Measurements from ENCODE around the gene RASA2.
"Not testable (repeated sequence)": the region's sequence is repeated elsewhere in the genome, so short reads cannot be mapped to it uniquely, and the experiment has no call there.

RASA2 gene

DNA sequence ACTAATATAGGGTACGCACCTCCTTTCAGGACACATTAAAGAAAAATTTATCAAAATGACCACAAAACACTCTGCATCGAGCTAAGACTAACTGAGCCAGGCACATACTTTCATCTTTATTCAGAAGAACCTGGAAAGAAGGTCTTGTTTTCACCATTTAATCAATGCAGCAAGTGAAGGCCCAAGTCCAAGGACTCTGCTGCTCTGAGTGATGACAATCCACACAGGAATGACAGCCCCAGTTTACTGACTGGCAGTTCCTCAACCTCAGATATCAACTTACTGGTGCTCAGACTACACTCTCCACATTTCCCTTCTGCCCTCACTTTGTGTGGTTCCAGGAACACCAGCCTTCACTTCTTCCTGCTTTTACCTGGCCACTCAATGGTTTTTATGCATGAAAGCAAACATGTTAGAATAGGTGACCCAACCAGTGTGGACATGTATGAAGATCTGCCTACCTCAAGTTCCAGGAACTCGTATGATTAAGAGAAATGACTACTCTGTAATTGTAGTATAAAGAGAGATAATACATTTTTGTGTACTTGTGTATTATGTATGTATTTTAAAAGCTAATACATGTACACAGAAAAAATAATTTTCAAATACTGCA lies 29.1 kb upstream of the RASA2 start:
- DNase-seq: no peak

DNA sequence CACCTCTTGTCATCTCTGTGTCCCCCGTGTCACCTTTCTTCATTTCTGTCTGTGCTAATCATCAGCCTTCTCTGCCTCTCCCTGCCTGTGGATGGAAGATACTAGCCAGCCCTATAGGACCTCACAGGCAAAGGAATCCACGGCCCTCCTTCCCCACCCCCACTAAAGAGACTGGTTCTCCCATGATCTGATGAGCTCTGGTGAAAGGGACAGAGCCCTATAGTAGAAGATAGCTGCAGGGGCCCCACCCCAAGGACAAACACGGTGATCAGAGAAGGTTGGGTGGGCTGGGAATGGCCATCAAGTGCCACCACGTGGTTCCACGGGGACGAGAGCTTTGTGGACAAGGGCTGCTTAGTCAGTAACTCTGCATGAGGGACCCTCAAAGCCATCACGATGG lies 27.8 kb upstream of the RASA2 start:
- no peak for DNase-seq

DNA sequence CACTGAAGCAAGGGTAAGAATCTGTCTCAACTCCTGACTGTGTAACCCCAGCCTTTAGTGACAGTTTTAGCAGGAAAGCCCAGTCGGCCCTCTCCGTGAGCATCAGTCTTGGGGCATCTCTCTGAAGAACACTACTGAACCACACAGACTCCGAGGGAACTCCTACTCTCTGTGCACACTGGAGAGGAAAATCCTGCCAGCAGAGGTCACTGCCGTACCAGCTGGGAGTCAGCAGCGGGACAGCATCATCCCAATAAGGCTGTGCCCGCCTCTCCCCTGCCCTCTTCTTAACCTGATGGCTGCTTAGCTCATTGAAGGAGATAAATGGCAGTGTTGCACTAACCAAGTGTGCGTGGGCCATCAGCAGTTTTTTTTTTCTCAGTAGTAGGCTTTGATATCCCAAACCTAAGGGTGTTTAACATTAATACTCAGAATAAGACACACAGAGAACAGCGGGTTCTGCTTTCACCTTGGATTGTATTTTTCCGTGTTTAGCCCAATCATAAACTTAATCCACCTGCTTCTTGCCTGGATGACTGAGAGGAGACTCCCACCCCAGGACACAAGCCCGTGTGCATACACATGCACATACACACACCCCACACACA lies 26.6 kb upstream of the RASA2 start:
- peak; percentile 73 for DNase-seq

DNA sequence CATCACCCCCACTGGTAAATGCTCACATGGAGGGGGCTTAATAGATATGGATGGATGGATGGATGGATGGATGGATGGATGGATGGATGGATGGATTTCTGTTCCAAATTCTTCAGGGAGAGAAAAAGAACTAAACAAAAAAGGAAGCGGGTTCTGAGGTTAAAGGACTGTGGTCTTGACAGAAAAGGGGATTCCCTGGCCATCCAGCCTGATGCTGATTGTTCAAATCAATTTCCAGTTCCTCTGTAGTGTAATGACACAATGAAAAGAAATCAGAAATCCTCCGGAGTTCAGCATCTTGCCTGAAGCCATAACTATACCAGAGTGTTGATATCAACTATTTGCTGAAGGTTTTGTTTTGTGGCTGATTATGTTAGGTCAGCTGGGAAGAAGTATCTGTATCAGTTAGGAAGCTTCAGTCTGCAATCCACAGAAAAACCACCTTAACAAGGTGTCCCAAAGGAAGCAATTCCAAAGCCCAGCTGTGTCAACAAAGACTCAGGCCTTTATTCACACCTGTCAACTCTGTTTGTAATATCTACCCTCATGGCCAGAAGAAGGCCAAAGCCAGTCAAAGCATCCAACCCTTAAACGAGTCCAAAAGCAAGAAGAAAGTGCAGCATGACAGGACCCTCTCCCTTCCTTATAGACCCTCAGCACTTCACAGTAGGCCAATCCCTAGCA lies 24.5 kb upstream of the RASA2 start:
- DNase-seq: no peak

DNA sequence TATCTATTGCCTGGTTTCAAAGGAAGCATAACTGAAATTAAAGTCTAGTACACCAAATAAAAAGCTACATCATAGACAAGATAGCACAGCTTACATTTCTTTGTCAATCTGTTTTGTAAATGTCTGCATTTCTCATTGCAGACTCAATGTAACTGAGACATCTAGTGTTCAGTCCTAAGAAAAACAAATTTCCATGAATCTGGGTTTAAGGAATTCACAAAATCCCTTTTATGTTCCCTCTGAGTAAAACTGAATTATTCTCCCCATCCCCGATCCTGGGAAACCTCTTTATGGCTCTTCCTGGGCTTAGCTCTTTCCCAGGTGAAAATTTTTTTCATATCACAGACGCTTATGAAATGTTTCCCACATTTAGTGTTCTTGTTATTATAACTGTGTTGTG lies 21.6 kb upstream of the RASA2 start:
- DNase-seq: no peak

DNA sequence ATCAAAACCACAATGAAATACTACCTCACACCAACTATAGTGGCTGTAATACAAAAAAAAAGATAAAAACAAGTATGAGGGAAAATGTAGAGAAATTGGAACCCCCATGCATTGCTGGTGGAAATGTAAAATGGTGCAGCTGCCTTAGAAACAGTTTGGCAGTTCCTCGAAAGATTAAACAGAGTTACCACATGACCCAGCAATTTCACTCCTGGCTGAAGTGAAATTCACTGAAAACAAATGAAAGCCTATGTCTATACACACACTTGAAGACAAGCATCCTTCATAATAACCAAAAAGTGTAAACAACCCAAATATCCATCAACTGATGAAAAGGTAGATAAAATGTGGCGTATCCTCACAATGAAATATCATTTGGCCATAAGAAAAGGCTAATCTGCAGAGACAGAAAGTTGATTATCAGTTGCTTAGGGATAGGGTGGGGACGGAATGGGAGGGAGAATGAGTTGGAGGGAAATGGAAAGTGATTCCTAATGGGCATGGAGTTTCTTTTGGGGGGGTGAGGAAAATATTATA lies 20.1 kb upstream of the RASA2 start:
- DNase-seq: no peak

DNA sequence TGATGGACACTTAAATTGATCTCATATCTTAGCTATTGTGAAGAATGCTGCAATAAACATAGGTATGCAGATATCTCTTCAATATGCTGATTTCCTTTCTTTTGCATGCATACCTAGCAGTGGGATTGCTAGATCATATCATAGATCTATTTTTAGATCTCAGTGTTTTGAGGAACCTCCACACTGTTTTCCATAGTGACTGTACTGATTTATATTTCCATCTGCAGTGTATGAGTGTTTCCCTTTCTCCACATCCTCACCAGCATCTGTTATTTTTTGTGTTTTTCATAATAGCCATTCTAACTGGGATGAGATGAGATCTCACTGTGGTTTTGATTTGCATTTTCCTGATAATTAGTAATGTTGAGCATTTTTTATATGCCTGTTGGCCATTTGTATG lies 17.1 kb upstream of the RASA2 start:
- DNase-seq: no peak

DNA sequence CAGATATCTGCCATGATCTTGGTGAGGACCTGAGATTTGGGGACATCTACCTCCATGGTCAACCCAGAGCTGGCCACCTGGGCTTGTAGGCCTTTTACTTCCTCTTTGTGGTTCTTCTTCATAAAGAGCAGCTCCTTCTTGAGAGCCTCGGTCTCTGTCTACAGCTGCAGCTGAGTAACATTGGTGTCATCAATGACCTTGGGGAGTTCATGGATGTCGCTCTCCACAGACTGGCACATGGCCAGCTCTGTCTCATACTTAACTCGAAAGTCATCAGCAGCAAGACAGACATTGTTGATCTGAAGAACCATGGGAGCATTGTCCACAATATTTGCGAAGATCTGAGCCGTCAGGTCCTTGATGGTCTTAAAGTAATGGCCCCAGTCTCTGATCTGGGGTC lies 15.7 kb upstream of the RASA2 start:
- DNase-seq: no peak

DNA sequence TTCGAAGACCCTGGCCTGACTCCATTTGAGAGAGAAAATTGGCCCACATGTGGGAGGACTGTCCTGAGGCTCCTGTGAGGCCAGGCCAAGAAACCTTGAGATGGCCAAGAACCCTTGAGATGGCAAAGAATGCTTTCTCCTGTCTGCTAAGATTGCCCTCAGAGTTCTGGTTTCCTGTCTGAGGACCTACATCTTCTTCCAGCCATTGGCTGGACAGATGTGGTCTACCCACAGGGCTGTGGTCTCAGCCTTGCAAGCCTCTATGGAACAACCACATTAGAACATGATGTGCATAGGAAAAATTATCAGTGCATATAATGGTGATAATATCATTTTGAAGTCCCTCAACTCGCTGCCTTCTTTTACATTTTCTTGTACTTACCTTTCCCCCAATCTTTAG lies 10.8 kb upstream of the RASA2 start:
- peak; percentile 45 for DNase-seq

DNA sequence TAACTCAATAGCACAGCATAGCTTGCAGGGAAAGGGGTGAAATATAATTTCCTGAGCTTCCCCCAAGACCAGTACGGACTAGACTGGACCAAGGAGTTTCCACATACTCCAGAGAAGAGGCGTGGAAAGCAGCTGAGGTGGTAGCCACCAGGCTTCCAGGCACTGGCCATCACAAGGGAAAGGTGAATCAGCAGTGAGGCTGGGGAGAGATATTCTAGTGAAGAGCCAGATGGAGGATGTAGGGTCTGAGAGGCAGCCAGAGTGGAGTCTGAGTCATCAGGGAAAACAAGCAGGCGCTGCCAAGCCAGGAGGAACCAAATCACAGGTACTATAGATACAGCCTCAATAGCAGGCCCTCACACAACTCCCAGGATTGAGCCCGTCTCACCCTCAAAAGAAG lies 9.6 kb upstream of the RASA2 start:
- DNase-seq: no peak

DNA sequence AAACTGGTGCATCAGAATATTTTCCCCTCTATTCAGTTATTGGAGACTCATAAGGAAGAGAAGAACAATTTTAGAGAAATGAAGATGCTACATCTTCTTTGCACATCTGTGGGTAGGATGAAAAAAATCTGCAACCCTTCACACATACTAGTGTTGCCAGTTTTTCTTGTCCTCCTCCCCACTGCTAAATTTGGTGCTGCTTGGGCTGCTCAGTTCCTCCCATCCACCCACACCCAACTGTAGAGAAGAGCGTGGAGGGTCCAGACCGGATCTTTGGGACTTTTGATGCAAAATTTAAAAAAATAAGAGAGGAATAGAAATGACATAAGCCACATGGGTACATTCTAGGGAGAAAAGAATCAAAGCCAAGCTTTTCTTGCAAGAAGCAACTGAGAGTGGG lies 8.7 kb upstream of the RASA2 start:
- DNase-seq: no peak

DNA sequence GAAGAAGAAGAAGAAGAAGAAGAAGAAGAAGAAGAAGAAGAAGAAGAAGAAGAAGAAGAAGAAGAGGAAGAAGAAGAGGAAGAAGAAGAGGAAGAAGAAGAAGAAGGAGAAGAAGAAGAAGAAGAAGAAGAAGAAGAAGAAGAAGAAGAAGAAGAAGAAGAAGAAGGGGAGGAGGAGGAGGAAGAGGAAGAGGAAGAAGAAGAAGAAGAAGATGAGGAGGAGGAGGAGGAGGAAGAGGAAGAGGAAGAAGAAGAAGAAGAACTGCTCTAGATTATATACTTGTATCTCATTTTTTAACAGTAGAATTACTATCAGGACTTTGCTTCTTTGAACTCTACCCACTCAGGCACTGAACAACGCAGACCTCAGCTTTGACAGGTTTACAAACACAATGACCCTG lies 8.0 kb upstream of the RASA2 start:
- not testable (repeated sequence) for DNase-seq

DNA sequence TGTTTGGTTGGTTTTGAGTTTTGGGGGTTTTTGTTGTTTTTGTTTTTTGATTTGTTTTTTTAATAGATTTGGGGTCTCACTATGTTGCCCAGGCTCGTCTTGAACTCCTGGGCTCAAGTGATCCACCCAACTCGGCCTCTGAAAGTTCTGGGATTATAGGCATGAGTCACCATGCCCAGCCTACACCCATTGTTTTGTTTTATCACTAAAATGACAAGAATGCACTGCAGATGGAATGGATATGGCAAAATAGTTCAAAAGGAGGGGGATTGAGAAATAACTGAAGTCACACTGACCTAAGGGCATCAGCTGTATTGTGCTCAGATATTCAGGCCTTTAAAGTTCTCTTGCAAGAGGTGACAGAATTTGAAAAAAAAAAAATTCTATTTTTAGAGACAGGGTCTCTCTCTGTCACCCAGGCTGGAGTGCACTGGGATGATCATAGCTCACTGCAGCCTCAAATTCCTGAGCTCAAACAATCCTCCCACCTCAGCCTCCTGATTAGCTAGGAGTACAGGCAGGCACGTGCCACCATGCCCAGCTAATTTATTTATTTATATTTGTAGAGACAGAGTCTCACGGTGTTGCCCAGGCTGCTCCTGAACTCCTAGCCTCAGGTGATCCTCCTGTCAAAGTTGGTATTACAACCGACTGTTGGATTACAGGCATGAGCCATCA lies 4.4 kb upstream of the RASA2 start:
- no peak for DNase-seq

DNA sequence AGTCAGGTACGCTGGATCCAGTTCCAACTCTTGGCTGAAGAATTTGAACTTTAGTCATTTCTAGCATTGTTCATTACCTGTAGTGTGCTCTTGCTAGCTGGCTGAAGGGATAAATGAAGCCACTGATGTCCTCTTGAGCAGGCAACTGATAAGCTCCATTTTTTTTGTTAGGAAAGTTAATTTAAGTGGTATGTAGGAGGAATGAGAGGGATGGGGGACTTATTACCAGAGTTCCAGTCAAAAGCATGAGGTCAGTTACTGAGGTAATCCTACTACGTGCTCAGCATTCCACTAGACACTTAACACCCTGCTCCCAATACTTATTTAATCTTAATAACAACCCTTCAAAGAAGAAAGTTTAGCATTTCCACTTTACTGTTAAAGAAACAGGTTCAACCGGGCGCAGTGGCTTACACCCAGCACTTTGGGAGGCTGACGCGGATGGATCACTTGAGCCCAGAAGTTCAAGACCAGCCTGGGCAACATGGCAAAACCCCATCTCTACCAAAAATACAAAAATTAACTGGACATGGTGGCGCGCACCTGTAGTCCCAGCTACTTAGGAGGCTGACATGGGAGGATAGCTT lies 2.0 kb upstream of the RASA2 start:
- no peak for DNase-seq

DNA sequence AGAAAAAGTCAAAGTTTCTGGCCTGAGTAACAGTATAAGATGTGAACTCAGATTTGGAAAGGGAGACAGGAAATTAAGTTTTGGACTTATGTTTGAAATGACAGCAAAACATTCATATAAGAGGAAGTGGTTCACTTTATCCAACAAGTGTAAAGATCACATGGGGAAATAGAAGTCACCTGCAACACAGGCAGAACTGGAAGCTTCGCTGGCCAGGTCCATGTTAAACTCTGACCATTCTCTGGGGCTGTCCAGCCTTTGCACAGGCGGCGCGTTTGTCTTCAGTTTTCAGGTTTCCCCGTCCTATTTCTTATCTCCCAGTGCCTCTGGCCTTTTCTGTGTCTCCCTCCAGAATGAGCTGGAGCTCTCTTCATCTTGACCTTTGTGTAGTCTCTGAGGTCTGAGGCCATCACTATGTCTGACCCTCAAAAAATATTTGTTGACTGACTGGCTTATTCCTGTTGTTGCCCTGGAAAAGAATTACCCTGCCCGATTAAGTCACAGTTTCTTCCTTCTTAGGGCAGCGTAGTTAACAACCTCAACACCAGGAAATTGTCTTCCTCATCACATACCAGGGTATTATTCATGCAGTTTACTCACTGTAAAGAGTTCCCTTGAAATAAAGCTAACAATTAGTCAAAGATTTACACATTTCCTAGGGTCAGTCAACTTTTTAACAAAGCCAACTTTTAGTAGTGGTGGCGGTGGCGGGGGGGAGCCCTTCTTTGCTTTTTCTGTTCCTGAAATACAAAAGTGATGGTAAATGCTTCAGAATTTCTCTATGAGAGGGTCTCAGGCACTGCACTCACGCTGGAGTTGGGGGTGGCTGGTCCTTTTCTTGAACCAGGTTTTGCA lies 959 bp upstream of the RASA2 start:
- DNase-seq: peak; percentile 30

DNA sequence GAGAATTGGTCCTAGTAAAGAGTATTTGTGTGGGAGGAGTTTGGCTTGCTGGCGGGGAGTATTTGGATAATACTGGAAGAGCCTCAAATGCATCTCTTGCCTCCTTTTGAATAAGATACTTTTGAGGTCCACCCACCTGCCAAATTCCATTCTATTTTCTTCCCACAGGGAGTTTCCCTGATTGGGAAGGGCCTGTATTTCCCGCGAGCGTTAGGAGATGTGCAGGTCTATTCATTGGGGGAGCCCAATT lies 406 bp upstream of the RASA2 start:
- DNase-seq: no peak

DNA sequence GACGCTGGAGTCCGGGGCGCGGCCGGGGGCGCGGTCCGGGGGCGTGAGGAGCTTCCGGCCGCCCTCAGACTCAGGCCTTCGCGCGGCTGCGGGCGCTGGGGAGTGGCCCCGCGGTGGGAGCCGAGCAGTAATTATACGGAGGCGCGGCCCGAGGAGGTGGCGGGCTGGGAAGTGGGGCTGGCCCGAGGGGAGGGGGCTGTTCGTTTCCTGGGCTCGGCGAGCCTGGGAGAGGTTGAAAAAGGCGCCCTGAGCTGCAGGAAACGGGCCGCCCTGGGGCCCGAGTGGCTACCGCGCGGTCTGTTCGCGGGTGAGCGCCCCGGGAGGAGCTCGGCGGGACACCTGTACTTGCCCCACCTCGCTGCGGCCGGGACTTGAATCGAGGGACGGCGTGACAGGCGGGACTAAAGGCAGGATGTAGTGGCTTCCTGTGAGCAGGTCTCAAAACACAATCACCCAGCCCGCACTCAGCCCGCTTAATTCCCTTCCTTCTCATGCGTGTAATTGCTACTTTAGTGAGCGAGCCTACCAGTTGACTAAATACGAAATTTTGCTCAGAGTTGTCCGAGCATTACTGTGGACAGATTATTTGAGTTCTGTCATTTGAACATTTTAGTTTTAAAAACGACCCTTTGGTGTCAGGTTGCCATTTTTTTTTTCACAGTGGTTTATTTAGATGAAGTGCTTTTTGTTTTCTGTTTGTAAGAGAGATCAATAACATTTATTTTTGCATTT lies 860 bp downstream of the RASA2 start:
- DNase-seq: peak; percentile 47

DNA sequence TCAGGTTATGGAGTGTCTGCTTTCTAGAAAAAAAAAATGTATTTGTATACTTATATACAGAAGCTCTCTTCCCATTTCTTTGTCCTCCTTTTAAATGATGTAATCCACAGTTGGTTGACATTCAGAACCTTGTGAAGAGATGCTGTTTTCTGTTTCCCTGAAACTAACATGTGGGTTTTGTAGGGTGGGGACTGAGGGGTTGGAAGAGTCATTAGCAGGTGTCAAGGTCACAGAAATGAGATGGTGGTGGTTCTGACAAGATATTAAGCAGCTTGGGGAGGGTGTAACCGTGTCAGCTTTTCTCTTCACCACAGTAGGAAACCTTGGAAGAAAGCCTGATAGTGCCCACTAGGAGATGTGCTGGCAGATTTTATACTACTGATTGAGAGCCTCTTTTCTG lies 2.4 kb downstream of the RASA2 start:
- DNase-seq: no peak

DNA sequence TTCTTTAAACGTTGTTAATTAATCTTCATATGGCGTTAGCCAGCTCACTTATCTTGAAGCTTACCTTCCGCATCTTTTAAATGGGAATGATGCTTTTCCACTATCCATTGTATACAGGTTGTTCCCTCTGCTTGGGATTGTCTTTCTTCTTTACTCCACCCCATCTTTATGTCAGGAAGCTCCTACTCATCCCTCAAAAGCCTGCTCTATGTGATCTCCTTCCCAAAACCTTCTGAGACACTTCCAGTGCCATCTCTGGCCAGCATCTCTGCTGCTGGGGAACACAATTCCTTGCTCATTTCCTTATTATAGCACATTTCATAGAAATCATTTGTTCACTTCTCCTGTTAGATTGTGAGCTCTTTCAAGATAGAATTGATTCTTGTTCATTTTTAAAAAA lies 4.3 kb downstream of the RASA2 start:
- DNase-seq: no peak

DNA sequence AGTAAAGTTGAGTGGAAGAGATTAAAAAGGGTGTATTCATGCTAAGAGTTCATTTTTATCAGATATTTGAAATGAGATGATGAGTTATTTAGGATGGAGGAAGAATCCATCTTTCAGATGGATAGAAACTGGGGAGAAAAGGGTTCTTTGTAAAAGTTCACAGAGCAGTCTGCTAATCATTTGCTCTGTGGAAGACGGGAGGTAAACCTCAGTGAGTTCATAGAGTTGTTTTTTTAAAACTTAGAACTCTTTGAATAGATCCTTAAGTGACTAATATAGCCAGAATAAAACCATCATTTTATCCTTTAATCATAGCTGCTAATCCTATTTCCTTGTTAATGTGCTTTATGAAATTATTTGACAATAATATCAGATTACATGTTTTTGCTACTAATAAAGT lies 5.1 kb downstream of the RASA2 start:
- DNase-seq: no peak

DNA sequence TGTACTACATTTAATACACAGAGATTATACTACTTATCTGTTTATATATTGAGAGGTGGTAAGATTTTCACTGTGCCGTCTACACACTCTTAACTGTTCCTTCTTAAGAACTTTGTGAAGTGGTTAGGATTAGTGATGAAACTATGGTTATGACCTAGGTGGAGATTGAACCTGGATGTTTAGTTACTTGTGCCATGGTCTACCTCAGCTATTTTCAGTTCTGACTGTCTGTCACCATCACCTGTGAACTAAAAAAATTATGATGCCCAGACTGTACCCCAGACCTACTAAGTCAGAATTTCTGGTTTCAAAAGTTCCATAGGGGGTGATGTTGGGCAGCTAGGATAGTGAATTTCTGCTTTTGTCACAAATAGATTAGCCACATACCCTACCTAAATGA lies 6.4 kb downstream of the RASA2 start:
- no peak for DNase-seq

DNA sequence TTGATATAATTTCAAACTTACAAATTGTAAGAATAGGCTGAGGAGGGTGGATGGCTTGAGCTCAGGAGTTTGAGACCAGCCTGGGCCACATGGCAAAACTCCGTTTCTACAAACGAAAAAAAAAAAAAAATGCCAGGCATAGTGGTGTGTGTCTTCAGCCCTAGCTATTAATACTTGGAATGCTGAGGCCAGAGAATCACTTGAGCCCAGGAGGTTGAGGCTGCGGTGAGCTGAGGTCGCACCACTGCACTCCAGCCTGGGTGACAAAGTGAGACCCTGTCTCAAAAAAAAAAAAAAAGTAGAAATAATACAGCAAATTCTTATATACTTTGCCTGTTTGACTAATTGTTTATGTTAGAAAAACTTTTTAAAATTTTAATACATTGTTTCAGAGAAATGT lies 10.8 kb downstream of the RASA2 start:
- not testable (repeated sequence) for DNase-seq

Data from KG1 (cell line).